ENCODE measurements around the gene PIAS3.

DNA sequence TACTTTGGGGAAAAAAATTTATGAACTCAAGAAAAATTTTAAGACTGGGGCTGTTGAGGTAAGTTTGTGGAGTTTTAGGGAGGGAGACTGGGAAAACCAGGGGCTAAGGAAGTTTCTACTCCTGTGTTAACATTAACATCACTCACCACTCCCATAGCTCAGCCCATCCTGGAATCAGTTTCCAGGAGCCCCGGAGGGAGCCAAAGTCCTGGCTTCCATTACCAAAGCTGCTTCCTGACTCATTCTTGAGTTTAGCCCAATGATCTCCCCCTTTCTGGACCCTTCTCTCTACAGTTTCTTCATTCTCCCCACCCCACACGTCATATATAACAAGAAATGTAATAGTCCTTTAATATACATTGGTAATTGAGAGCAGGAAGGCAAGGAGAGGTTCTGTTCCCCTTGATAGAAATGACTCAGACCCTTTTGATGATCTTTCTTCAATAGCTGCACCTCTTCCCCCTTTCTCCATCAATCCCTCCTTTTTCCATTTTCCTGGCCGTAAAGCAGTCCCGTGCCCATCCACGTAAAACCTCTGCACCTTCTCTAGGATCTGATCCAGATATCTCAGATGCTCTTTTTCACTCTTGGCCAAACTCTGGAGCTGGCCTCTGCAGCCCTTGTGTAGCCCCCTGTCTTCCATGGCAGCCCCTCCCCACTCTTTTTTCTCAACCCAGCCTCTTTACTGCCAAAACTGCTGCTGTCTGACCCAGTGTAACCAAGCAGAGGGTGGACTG lies 4.6 kb upstream of the PIAS3 start:
- no peak for TF ChIP-seq ZNF146 (tag by site-specific recombination; IDR thresholded peaks at IDR 0.05)
- TF ChIP-seq ZNF211 (tag by site-specific recombination; IDR thresholded peaks at IDR 0.05; ENCODE audit: low read depth) = no peak
- no peak for TF ChIP-seq ZNF274 (IDR thresholded peaks at IDR 0.05; ENCODE audit: low read length)
- TF ChIP-seq ZNF274 (tag by site-specific recombination; IDR thresholded peaks at IDR 0.05; ENCODE audit: borderline replicate concordance) = no peak
- TF ChIP-seq, protein P1, sequence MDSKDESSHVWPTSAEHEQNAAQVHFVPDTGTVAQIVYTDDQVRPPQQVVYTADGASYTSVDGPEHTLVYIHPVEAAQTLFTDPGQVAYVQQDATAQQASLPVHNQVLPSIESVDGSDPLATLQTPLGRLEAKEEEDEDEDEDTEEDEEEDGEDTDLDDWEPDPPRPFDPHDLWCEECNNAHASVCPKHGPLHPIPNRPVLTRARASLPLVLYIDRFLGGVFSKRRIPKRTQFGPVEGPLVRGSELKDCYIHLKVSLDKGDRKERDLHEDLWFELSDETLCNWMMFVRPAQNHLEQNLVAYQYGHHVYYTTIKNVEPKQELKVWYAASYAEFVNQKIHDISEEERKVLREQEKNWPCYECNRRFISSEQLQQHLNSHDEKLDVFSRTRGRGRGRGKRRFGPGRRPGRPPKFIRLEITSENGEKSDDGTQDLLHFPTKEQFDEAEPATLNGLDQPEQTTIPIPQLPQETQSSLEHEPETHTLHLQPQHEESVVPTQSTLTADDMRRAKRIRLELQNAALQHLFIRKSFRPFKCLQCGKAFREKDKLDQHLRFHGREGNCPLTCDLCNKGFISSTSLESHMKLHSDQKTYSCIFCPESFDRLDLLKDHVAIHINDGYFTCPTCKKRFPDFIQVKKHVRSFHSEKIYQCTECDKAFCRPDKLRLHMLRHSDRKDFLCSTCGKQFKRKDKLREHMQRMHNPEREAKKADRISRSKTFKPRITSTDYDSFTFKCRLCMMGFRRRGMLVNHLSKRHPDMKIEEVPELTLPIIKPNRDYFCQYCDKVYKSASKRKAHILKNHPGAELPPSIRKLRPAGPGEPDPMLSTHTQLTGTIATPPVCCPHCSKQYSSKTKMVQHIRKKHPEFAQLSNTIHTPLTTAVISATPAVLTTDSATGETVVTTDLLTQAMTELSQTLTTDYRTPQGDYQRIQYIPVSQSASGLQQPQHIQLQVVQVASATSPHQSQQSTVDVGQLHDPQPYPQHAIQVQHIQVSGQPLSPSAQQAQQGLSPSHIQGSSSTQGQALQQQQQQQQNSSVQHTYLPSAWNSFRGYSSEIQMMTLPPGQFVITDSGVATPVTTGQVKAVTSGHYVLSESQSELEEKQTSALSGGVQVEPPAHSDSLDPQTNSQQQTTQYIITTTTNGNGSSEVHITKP (tag by site-specific recombination; IDR thresholded peaks at IDR 0.05) = no peak
- TF ChIP-seq, protein P2, sequence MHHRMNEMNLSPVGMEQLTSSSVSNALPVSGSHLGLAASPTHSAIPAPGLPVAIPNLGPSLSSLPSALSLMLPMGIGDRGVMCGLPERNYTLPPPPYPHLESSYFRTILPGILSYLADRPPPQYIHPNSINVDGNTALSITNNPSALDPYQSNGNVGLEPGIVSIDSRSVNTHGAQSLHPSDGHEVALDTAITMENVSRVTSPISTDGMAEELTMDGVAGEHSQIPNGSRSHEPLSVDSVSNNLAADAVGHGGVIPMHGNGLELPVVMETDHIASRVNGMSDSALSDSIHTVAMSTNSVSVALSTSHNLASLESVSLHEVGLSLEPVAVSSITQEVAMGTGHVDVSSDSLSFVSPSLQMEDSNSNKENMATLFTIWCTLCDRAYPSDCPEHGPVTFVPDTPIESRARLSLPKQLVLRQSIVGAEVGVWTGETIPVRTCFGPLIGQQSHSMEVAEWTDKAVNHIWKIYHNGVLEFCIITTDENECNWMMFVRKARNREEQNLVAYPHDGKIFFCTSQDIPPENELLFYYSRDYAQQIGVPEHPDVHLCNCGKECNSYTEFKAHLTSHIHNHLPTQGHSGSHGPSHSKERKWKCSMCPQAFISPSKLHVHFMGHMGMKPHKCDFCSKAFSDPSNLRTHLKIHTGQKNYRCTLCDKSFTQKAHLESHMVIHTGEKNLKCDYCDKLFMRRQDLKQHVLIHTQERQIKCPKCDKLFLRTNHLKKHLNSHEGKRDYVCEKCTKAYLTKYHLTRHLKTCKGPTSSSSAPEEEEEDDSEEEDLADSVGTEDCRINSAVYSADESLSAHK (tag by site-specific recombination; IDR thresholded peaks at IDR 0.05) = peak; percentile 95
- no peak for TF ChIP-seq ZSCAN30 (tag by site-specific recombination; IDR thresholded peaks at IDR 0.05)
- no peak for TF ChIP-seq ZNF350 (tag by site-specific recombination; IDR thresholded peaks at IDR 0.05)
- no peak for TF ChIP-seq ZNF391 (tag by site-specific recombination; IDR thresholded peaks at IDR 0.05; ENCODE audit: borderline replicate concordance, low read depth)
- TF ChIP-seq, protein P3, sequence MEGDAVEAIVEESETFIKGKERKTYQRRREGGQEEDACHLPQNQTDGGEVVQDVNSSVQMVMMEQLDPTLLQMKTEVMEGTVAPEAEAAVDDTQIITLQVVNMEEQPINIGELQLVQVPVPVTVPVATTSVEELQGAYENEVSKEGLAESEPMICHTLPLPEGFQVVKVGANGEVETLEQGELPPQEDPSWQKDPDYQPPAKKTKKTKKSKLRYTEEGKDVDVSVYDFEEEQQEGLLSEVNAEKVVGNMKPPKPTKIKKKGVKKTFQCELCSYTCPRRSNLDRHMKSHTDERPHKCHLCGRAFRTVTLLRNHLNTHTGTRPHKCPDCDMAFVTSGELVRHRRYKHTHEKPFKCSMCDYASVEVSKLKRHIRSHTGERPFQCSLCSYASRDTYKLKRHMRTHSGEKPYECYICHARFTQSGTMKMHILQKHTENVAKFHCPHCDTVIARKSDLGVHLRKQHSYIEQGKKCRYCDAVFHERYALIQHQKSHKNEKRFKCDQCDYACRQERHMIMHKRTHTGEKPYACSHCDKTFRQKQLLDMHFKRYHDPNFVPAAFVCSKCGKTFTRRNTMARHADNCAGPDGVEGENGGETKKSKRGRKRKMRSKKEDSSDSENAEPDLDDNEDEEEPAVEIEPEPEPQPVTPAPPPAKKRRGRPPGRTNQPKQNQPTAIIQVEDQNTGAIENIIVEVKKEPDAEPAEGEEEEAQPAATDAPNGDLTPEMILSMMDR (tag by site-specific recombination; IDR thresholded peaks at IDR 0.05) = no peak
- TF ChIP-seq MYNN (tag by site-specific recombination; IDR thresholded peaks at IDR 0.05; ENCODE audit: borderline replicate concordance) = no peak
- TF ChIP-seq, protein P4, sequence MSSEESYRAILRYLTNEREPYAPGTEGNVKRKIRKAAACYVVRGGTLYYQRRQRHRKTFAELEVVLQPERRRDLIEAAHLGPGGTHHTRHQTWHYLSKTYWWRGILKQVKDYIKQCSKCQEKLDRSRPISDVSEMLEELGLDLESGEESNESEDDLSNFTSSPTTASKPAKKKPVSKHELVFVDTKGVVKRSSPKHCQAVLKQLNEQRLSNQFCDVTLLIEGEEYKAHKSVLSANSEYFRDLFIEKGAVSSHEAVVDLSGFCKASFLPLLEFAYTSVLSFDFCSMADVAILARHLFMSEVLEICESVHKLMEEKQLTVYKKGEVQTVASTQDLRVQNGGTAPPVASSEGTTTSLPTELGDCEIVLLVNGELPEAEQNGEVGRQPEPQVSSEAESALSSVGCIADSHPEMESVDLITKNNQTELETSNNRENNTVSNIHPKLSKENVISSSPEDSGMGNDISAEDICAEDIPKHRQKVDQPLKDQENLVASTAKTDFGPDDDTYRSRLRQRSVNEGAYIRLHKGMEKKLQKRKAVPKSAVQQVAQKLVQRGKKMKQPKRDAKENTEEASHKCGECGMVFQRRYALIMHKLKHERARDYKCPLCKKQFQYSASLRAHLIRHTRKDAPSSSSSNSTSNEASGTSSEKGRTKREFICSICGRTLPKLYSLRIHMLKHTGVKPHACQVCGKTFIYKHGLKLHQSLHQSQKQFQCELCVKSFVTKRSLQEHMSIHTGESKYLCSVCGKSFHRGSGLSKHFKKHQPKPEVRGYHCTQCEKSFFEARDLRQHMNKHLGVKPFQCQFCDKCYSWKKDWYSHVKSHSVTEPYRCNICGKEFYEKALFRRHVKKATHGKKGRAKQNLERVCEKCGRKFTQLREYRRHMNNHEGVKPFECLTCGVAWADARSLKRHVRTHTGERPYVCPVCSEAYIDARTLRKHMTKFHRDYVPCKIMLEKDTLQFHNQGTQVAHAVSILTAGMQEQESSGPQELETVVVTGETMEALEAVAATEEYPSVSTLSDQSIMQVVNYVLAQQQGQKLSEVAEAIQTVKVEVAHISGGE (tag by site-specific recombination; conservative IDR thresholded peaks at IDR 0.05; ENCODE audit: low read depth) = no peak
- no peak for TF ChIP-seq KLF16 (tag by site-specific recombination; IDR thresholded peaks at IDR 0.05)
- no peak for TF ChIP-seq ZNF777 (tag by site-specific recombination; IDR thresholded peaks at IDR 0.05; ENCODE audit: borderline replicate concordance)

Measured in HEK293 (cell line).